ENCODE data around the gene THSD7A.

- TF ChIP-seq, protein P1, sequence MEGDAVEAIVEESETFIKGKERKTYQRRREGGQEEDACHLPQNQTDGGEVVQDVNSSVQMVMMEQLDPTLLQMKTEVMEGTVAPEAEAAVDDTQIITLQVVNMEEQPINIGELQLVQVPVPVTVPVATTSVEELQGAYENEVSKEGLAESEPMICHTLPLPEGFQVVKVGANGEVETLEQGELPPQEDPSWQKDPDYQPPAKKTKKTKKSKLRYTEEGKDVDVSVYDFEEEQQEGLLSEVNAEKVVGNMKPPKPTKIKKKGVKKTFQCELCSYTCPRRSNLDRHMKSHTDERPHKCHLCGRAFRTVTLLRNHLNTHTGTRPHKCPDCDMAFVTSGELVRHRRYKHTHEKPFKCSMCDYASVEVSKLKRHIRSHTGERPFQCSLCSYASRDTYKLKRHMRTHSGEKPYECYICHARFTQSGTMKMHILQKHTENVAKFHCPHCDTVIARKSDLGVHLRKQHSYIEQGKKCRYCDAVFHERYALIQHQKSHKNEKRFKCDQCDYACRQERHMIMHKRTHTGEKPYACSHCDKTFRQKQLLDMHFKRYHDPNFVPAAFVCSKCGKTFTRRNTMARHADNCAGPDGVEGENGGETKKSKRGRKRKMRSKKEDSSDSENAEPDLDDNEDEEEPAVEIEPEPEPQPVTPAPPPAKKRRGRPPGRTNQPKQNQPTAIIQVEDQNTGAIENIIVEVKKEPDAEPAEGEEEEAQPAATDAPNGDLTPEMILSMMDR (IDR thresholded peaks at IDR 0.05), result no peak
- no peak for TF ChIP-seq POLR2A (IDR thresholded peaks at IDR 0.05)
These were observed 230.2 kb downstream of the THSD7A start for GRCh38 chr7:11601761-11602160.

Data from heart left ventricle (tissue), 13 donors.